A549 (cell line): ENCODE measurements around the gene DLGAP1. TPM values are rescaled to one million over a fixed set of nuclear protein-coding genes. Genes with fewer than 3 reads are reported as not detected.

Experiments used
- ATAC-seq, 2 experiments: fragments of 200-7000 bp in 1 of 2; fragments of >200 bp in 1 of 2; cut with Nextera tagmentation in 1 of 2; cut with Tn5 transposase in 1 of 2; 3 replicates each; pipeline versions ENCODE4 v1.8.0 to v1.9.1; 2018 to 2020; ENCODE audit warnings: mild to moderate bottlenecking in 1 of 2, moderate library complexity in 1 of 2
- CTCF ChIA-PET: fragments of 300-600 bp; sonication (Branson Sonifier 250); formaldehyde crosslinking; extraction: SDS; loops from one replicate; lab custom pipeline; 2021; ENCODE audit warnings: antibody characterized with exemption, inconsistent platforms; lab: Yijun Ruan, JAX
- POLR2A ChIA-PET: fragments of 350-600 bp; formaldehyde crosslinking; extraction: SDS; loops from one replicate; lab custom pipeline; 2021; ENCODE audit warnings: antibody characterized with exemption, inconsistent platforms; lab: Yijun Ruan, JAX
- DNase-seq, 2 experiments: peaks; one replicate each; pipeline versions ENCODE4 v3.0.0 to v3.0.0-alpha.2; 2011 to 2016; ENCODE audit warnings: low read depth in 1 of 2, low spot score in 1 of 2
- FAIRE-seq: peaks from 2 replicates; lab custom pipeline; 2011; peaks lifted over from hg19 to GRCh38; lab: Jason Lieb, UNC
- H3K27ac ChIP-seq, 2 experiments: fragments of >200 bp; sonication (Bioruptor Twin); formaldehyde crosslinking; 3 replicates each; pipeline ENCODE4 v1.5.1; 2016 to 2017
- H3K4me1 ChIP-seq: fragments of >200 bp; sonication (Bioruptor Twin); formaldehyde crosslinking; 3 replicates; pipeline ENCODE4 v1.6.1; 2016
- H3K4me2 ChIP-seq: fragments of >200 bp; sonication (Bioruptor Twin); formaldehyde crosslinking; 3 replicates; pipeline ENCODE4 v1.6.1; 2016
- H3K4me3 ChIP-seq: fragments of >200 bp; sonication (Bioruptor Twin); formaldehyde crosslinking; 3 replicates; pipeline ENCODE4 v1.5.1; 2016
- H3K9me3 ChIP-seq: fragments of >200 bp; sonication (Bioruptor Twin); formaldehyde crosslinking; 3 replicates; pipeline ENCODE4 v1.6.1; 2016
- ATOH8 ChIP-seq: fragments of 250-450 bp; sonication (Bioruptor Pico); IDR thresholded peaks from 2 replicates; pipeline ENCODE4 v1.5.0; 2020; ENCODE audit warnings: low read depth, mild to moderate bottlenecking, moderate library complexity
- BCL3 ChIP-seq: fragments of >200 bp; sonication (Bioruptor Twin); formaldehyde crosslinking; IDR thresholded peaks from 3 replicates; pipeline ENCODE4 v1.6.1; 2016
- CEBPB ChIP-seq, 2 experiments: fragments of >200 bp in 1 of 2; sonication (Bioruptor Twin) in 1 of 2; formaldehyde crosslinking in 1 of 2; IDR thresholded peaks; 2 replicates each; pipeline ENCODE4 v1.6.1; 2012 to 2016
- CHD2 ChIP-seq: fragments of 150-350 bp; IDR thresholded peaks from 2 replicates; pipeline ENCODE4 v1.6.1; 2014; ENCODE audit warnings: low read length; ENCODE audit not compliant: partially characterized antibody
- EHMT2 ChIP-seq: fragments of 200-600 bp; sonication (generic); IDR thresholded peaks from 2 replicates; pipeline ENCODE4 v1.6.1; 2016; ENCODE audit warnings: antibody characterized with exemption, low read depth, mild to moderate bottlenecking, moderate library complexity
- FOSL2 ChIP-seq, 2 experiments: fragments of 450-650 bp in 1 of 2; fragments of >200 bp in 1 of 2; sonication (Bioruptor Twin) in 1 of 2; formaldehyde crosslinking; IDR thresholded peaks; 2 replicates each; pipeline versions ENCODE4 v1.5.0 to v1.6.1; 2016 to 2020; ENCODE audit warnings: mild to moderate bottlenecking in 1 of 2, moderate library complexity in 1 of 2
- FOXS1 ChIP-seq: fragments of 250-450 bp; sonication (Bioruptor Pico); IDR thresholded peaks from 2 replicates; pipeline ENCODE4 v1.5.0; 2020; ENCODE audit warnings: mild to moderate bottlenecking, moderate library complexity
- HOXA7 ChIP-seq: fragments of 250-450 bp; sonication (Bioruptor Pico); IDR thresholded peaks from 2 replicates; pipeline ENCODE4 v1.5.0; 2020; ENCODE audit warnings: mild to moderate bottlenecking, moderate library complexity
- MAFK ChIP-seq: fragments of 450-650 bp; IDR thresholded peaks from 2 replicates; pipeline ENCODE4 v1.6.1; 2014; ENCODE audit not compliant: partially characterized antibody
- MYC ChIP-seq: IDR thresholded peaks from 2 replicates; pipeline ENCODE4 v1.6.1; 2012; ENCODE audit warnings: mild to moderate bottlenecking, inconsistent platforms, low read length, improper control_type of control experiment, borderline replicate concordance
- NR3C1 ChIP-seq: fragments of >200 bp; sonication (Bioruptor Twin); formaldehyde crosslinking; IDR thresholded peaks from 3 replicates; pipeline ENCODE4 v1.6.1; 2017
- POLR2AphosphoS2 ChIP-seq: conservative IDR thresholded peaks from 2 replicates; pipeline ENCODE4 v1.6.1; 2012; ENCODE audit warnings: low read length, improper control_type of control experiment, inconsistent platforms
- RAD21 ChIP-seq, 2 experiments: fragments of >200 bp in 1 of 2; sonication (Bioruptor Twin) in 1 of 2; formaldehyde crosslinking in 1 of 2; IDR thresholded peaks in 1 of 2; conservative IDR thresholded peaks in 1 of 2; 2 replicates in 1 of 2; 3 replicates in 1 of 2; pipeline ENCODE4 v1.6.1; 2012 to 2018; ENCODE audit warnings: inconsistent platforms in 1 of 2
- RARB ChIP-seq: fragments of 250-450 bp; sonication (Bioruptor Pico); IDR thresholded peaks from 2 replicates; pipeline ENCODE4 v1.8.0; 2021; ENCODE audit warnings: mild to moderate bottlenecking, moderate library complexity
- RCOR1 ChIP-seq: fragments of 150-350 bp; IDR thresholded peaks from 2 replicates; pipeline ENCODE4 v1.6.1; 2014; ENCODE audit warnings: antibody characterized with exemption, low read length, low read depth
- REST ChIP-seq: fragments of 200-600 bp; sonication (generic); IDR thresholded peaks from 2 replicates; pipeline ENCODE4 v1.6.1; 2016; ENCODE audit warnings: antibody characterized with exemption, mild to moderate bottlenecking, moderate library complexity
- SREBF2 ChIP-seq: fragments of 450-650 bp; IDR thresholded peaks from 2 replicates; pipeline ENCODE4 v1.6.1; 2014; ENCODE audit warnings: mild to moderate bottlenecking, moderate library complexity
- TFCP2L1 ChIP-seq: fragments of 250-450 bp; sonication (Bioruptor Pico); IDR thresholded peaks from 2 replicates; pipeline ENCODE4 v1.5.0; 2021; ENCODE audit warnings: mild to moderate bottlenecking
- TP53 ChIP-seq: fragments of 250-450 bp; sonication (Bioruptor Pico); IDR thresholded peaks from 2 replicates; pipeline ENCODE4 v1.5.0; 2021; ENCODE audit warnings: mild to moderate bottlenecking, moderate library complexity
- ZC3H11A ChIP-seq: fragments of 450-650 bp; IDR thresholded peaks from 2 replicates; pipeline ENCODE4 v1.6.1; 2014; ENCODE audit warnings: antibody characterized with exemption, mild to moderate bottlenecking
- ZNF302 ChIP-seq: fragments of 250-450 bp; sonication (Bioruptor Pico); IDR thresholded peaks from 2 replicates; pipeline ENCODE4 v1.9.0; 2021; ENCODE audit warnings: inconsistent platforms, mild to moderate bottlenecking, moderate library complexity
- WGBS: methylation state at CpG from one replicate; pipeline ENCODE4 v1.1.6; 2017; ENCODE audit errors: missing lambda C conversion rate; 5-methylcytosine and 5-hydroxymethylcytosine counted together
- polyA plus RNA-seq, 4 experiments: library from polyadenylated mRNA; depleted of rRNA in 3 of 4; stranded (reverse); fragments of >200 nt; fragmentation: RNase III in 1 of 4; extraction: RNeasy Plus Mini Kit Qiagen cat#74134 plus additional on column Dnase treatment in 1 of 4; gene quantifications; 2 replicates in 3 of 4; 3 replicates in 1 of 4; pipeline ENCODE4 v1.2.3, GENCODE V29; 2011 to 2017
- TF ChIP-seq, protein P1 (sequence below): IDR thresholded peaks from 2 replicates; pipeline ENCODE4 v1.6.1; 2012; ENCODE audit warnings: low read depth, borderline replicate concordance
- TF ChIP-seq, protein P2 (sequence below): fragments of 250-450 bp; sonication (Bioruptor Pico); IDR thresholded peaks from 2 replicates; pipeline ENCODE4 v1.5.0; 2021; ENCODE audit warnings: mild to moderate bottlenecking, moderate library complexity, borderline replicate concordance

The DLGAP1 gene
- polyA plus RNA-seq, 2 of the 4 experiments (the other 2 are of a cell fraction) = 0.04 to 0.12 TPM

GRCh38 chr18:3753106-3753505 lies 702.0 kb downstream of the DLGAP1 start:
- Histone ChIP-seq H3K4me1 (no peaks in the 10 kb centered on the region), H3K9me3 (peaks cover 11% of the 10 kb centered on the region; the same call in 1 of the 3 replicates), H3K27ac (no peak overlapping the region), H3K4me3 (no peak overlapping the region), H3K4me2 (no peak overlapping the region)
- FAIRE-seq (no peak), ATAC-seq (no peak), DNase-seq (no peak)
- CTCF ChIA-PET = no interaction called here
- POLR2A ChIA-PET = interaction anchor here (0.6 kb wide), 1 partner anchor 95 kb away, joined by 5 read pairs; no protein-coding TSS in a partner anchor
- 55% methylated on average over 4 of the region's 4 CpGs for WGBS
- TF ChIP-seq SREBF2 (no peak), ZC3H11A (no peak), ATOH8 (CRISPR knock-in tag) (no peak), RARB (no peak), RAD21 (conservative IDR thresholded peaks at IDR 0.05 in 1 of 2, IDR thresholded peaks at IDR 0.05 in 1 of 2) (no peak), MYC (no peak), FOXS1 (CRISPR knock-in tag) (no peak), HOXA7 (CRISPR knock-in tag) (no peak), TP53 (CRISPR knock-in tag) (no peak), NR3C1 (no peak), FOSL2 (IDR thresholded peaks at IDR 0.05) (no peak), FOSL2 (CRISPR knock-in tag; IDR thresholded peaks at IDR 0.05) (no peak), MAFK (no peak), ZNF302 (CRISPR knock-in tag) (no peak), POLR2AphosphoS2 (no peak)
- TF ChIP-seq, protein P1, sequence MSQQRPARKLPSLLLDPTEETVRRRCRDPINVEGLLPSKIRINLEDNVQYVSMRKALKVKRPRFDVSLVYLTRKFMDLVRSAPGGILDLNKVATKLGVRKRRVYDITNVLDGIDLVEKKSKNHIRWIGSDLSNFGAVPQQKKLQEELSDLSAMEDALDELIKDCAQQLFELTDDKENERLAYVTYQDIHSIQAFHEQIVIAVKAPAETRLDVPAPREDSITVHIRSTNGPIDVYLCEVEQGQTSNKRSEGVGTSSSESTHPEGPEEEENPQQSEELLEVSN = no peak

DNA sequence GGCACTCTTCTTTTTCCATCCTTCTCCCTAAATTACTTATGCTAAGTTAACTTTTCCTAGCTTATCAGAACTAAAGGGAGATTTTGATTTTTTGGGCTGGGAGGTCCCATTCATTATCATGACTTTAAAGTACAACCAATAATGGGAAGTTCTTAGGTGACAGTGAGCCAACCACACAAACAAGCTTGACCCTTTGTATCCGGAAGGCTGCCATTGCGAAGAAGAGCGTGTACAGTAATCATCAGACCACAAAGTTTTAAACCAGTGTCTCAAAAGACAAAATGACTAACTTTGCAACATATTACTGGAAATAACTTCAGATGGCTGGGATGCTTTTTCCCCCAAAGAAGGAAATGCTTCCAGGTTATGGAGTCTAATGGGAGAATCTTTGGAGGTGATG lies 707.0 kb downstream of the DLGAP1 start:
- H3K4me3 ChIP-seq = no peak overlapping the region
- ChIA-PET CTCF (no interaction called here), POLR2A (no interaction called here)
- DNase-seq (no peak), FAIRE-seq (no peak), ATAC-seq (no peak)
- 81% methylated on average over 3 of the region's 3 CpGs for WGBS
- TF ChIP-seq TFCP2L1 (CRISPR knock-in tag) = no peak
- TF ChIP-seq RCOR1 = no peak
- TF ChIP-seq REST = no peak
- TF ChIP-seq ZNF302 (CRISPR knock-in tag) = no peak
- no peak for TF ChIP-seq CHD2
- TF ChIP-seq CEBPB (IDR thresholded peaks at IDR 0.05) = no peak
- no peak for TF ChIP-seq EHMT2
- TF ChIP-seq, protein P2, sequence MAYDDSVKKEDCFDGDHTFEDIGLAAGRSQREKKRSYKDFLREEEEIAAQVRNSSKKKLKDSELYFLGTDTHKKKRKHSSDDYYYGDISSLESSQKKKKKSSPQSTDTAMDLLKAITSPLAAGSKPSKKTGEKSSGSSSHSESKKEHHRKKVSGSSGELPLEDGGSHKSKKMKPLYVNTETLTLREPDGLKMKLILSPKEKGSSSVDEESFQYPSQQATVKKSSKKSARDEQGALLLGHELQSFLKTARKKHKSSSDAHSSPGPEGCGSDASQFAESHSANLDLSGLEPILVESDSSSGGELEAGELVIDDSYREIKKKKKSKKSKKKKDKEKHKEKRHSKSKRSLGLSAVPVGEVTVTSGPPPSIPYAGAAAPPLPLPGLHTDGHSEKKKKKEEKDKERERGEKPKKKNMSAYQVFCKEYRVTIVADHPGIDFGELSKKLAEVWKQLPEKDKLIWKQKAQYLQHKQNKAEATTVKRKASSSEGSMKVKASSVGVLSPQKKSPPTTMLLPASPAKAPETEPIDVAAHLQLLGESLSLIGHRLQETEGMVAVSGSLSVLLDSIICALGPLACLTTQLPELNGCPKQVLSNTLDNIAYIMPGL = no peak
- TF ChIP-seq BCL3 = no peak
- no peak for TF ChIP-seq ZC3H11A
- H3K4me1 ChIP-seq = no peaks in the 10 kb centered on the region
- H3K4me2 ChIP-seq = no peak overlapping the region
- no peaks in the 10 kb centered on the region for H3K9me3 ChIP-seq
- H3K27ac ChIP-seq = no peak overlapping the region
